Activated CD4-positive, alpha-beta T cell treated with anti-CD3 and anti-CD28 coated beads for 48 hours (primary cell): ENCODE measurements around the gene MNDA.
A peak's percentile ranks its signal among the peaks of the same experiment; 100 is the strongest.

ENCODE experiments used
- DNase-seq: peaks from one replicate; pipeline ENCODE4 v3.0.0-alpha.2; 2020

The MNDA gene

GRCh38 chr1:158830904-158831507 is at the start of gene MNDA:
MNDA (plus strand) TSS chr1:158831351; CDS start chr1:158842154, 10,803 bp downstream.
- DNase-seq = no peak

- DNase-seq = peak; percentile 51
Measured at GRCh38 chr1:158793604-158794003, 37.5 kb upstream of the MNDA start.

- no peak for DNase-seq
Measured at GRCh38 chr1:158794247-158794646, 36.9 kb upstream of the MNDA start.

GRCh38 chr1:158798531-158798930 is 32.6 kb upstream of the MNDA start:
- DNase-seq = no peak

GRCh38 chr1:158799689-158800088 is 31.5 kb upstream of the MNDA start:
- peak; percentile 20 for DNase-seq

- no peak for DNase-seq
Measured at GRCh38 chr1:158800526-158800925, 30.6 kb upstream of the MNDA start.

GRCh38 chr1:158801396-158801795 is 29.8 kb upstream of the MNDA start:
- DNase-seq = no peak

GRCh38 chr1:158803678-158804077 is 27.5 kb upstream of the MNDA start:
- DNase-seq = no peak

- DNase-seq = no peak
Measured at GRCh38 chr1:158806916-158807536, 24.1 kb upstream of the MNDA start.

- DNase-seq = no peak
Measured at GRCh38 chr1:158809256-158809655, 21.9 kb upstream of the MNDA start.

- no peak for DNase-seq
Measured at GRCh38 chr1:158809862-158810261, 21.3 kb upstream of the MNDA start.

GRCh38 chr1:158810311-158810710 is 20.8 kb upstream of the MNDA start:
- no peak for DNase-seq

GRCh38 chr1:158812336-158812735 is 18.8 kb upstream of the MNDA start:
- DNase-seq = no peak

GRCh38 chr1:158813164-158813563 is 18.0 kb upstream of the MNDA start:
- no peak for DNase-seq

GRCh38 chr1:158814970-158815369 is 16.2 kb upstream of the MNDA start:
- no peak for DNase-seq

- no peak for DNase-seq
Measured at GRCh38 chr1:158818560-158818959, 12.6 kb upstream of the MNDA start.

GRCh38 chr1:158818975-158819431 is 12.1 kb upstream of the MNDA start:
- no peak for DNase-seq

- DNase-seq = peak; percentile 31
Measured at GRCh38 chr1:158819461-158820443, 11.4 kb upstream of the MNDA start.

GRCh38 chr1:158821723-158822122 is 9.4 kb upstream of the MNDA start:
- no peak for DNase-seq

- DNase-seq = no peak
Measured at GRCh38 chr1:158830074-158830677, 975 bp upstream of the MNDA start.

- no peak for DNase-seq
Measured at GRCh38 chr1:158833264-158833663, 2.1 kb downstream of the MNDA start.

GRCh38 chr1:158836038-158836437 is 4.9 kb downstream of the MNDA start:
- DNase-seq = no peak

GRCh38 chr1:158838660-158839059 is 7.5 kb downstream of the MNDA start:
- DNase-seq = no peak
